Adipocyte (in vitro differentiated cells): ENCODE measurements around the gene SSU72.

Source experiments
- DNase-seq: peaks from one replicate; pipeline ENCODE4 v3.0.0-alpha.2; 2015; ENCODE audit warnings: low read depth
- H3K27me3 ChIP-seq: replicated peaks from 2 replicates; pipeline ENCODE4 v1.7.0; 2013; ENCODE audit warnings: mild to moderate bottlenecking, low read length, moderate library complexity; ENCODE audit not compliant: control insufficient read depth, insufficient read depth
- H3K36me3 ChIP-seq: 2 replicates; pipeline ENCODE4 v1.7.0; 2013; ENCODE audit warnings: low read length, mild to moderate bottlenecking, moderate library complexity; ENCODE audit not compliant: control insufficient read depth, insufficient read depth, severe bottlenecking
- H3K4me1 ChIP-seq: 2 replicates; pipeline ENCODE4 v1.7.0; 2013; ENCODE audit warnings: mild to moderate bottlenecking, low read length, moderate library complexity; ENCODE audit not compliant: control insufficient read depth, insufficient read depth
- H3K4me3 ChIP-seq: 2 replicates; pipeline ENCODE4 v1.7.0; 2013; ENCODE audit warnings: mild to moderate bottlenecking, low read length, moderate library complexity
- H3K9ac ChIP-seq: 2 replicates; pipeline ENCODE4 v1.7.0; 2013; ENCODE audit warnings: mild to moderate bottlenecking, low read length, moderate library complexity
- H3K9me3 ChIP-seq: 2 replicates; pipeline ENCODE4 v1.7.0; 2013; ENCODE audit warnings: mild to moderate bottlenecking, low read length, moderate library complexity; ENCODE audit not compliant: control insufficient read depth

The SSU72 gene

DNA sequence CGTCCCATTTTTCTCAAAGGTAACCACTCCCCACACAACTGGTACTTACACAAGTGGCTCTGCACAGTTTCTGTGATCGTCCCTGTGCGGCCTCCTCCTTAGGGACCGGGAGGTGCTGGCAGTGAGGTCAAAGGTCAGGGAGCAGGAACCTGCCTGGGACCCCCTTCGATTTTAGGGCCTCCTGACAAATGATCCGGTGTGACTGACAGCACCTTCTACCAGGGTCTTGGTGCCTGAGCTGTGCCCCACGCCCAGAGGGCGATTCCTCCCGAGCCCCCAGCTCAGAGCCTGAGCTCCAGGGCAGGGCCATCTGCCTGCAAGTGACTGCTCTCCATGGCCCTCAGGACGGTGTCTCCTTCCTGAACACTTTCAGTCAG, 22.4 kb downstream of the SSU72 start:
- no peaks in the 10 kb centered on the region for H3K27me3 ChIP-seq
- peaks cover 36% of the 10 kb centered on the region for H3K4me1 ChIP-seq
- H3K9ac ChIP-seq = peak overlapping the region; percentile 72
- DNase-seq = no peak
- H3K4me3 ChIP-seq = no peak overlapping the region
- peaks cover 3% of the 10 kb centered on the region for H3K36me3 ChIP-seq
- H3K9me3 ChIP-seq = no peaks in the 10 kb centered on the region

DNA sequence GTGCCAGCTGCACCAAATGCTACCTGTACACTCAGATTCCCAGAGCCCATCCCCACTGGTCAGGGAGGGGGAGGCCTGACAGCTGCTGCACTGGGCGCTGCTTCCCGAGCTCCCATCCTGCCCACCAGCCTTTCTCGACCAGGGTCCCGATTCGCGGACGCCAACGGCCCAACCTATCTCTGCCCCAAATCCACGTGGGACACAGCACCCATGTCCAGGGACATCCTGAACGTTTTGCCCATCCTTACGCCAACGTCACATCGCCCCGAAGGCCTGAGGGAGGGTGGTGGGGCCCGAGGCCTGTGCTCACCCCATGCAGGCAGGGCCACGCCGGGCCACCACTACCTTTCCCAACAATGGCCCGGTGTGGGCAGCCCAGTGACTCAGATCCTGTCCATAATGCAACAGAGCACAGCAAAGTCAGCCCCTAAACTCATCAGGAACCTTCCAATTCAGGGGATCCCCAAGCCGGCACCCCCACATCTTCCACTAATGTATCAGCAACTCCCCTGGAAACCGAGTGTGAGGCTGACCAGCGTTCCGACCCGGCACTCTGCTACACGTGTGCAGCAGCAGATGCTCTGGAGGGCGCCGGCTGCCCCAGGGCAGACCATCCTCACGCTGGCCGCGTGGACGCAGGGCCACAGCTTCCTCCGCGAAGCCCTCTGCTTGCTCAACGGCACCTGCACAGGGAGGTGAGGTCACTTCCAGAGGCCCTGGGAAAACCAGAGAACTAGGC, 23.0 kb downstream of the SSU72 start:
- no peak overlapping the region for H3K4me3 ChIP-seq
- H3K9ac ChIP-seq = peak overlapping the region; percentile 72
- H3K9me3 ChIP-seq = no peaks in the 10 kb centered on the region
- no peaks in the 10 kb centered on the region for H3K27me3 ChIP-seq
- H3K36me3 ChIP-seq = peaks cover under 1% of the 10 kb centered on the region
- peaks cover 36% of the 10 kb centered on the region for H3K4me1 ChIP-seq
- no peak for DNase-seq

DNA sequence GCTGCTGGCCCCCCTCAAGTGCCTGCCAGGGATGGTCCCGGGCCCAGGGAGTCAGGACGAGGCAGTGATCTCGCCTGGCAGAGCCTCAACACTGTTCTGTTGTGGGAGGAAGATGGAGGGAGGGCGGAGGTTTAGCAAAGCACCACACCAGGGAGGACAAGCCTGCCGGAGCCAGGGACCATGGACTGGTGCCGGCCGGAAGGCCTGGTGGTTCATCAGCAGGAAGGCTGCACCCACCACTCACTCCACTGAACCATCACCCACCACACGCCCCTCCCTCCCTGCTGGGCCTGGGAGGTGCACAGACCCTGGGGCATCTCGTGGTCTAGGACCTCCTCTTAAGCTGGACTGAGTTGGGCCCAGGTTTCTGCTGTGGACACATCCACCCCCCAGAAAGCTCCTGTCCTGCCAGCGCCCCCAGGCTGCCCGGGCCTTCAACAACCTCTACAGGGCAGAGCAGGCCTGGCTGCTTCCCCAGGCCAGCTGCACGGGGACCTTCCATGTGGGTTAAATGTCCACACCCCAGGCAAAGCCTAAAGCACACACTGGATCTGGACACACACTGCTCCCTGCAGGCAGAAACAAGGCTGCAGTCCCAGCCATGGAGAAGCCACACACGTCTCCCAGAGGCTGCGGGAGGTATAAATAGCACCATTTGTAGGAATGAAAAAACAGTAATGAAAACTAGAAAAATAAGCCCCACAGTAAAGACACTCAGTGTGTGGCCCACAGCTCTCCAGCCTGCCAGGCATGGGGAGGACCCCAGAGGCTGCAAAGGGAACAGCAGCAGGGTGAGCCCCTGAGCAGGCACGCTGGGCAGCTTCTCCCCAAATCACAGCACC, 23.9 kb downstream of the SSU72 start:
- peak overlapping the region; percentile 72 for H3K9ac ChIP-seq
- peaks cover 3% of the 10 kb centered on the region for H3K36me3 ChIP-seq
- no peak for DNase-seq
- no peak overlapping the region for H3K4me3 ChIP-seq
- H3K9me3 ChIP-seq = no peaks in the 10 kb centered on the region
- peaks cover 36% of the 10 kb centered on the region for H3K4me1 ChIP-seq
- H3K27me3 ChIP-seq = no peaks in the 10 kb centered on the region

DNA sequence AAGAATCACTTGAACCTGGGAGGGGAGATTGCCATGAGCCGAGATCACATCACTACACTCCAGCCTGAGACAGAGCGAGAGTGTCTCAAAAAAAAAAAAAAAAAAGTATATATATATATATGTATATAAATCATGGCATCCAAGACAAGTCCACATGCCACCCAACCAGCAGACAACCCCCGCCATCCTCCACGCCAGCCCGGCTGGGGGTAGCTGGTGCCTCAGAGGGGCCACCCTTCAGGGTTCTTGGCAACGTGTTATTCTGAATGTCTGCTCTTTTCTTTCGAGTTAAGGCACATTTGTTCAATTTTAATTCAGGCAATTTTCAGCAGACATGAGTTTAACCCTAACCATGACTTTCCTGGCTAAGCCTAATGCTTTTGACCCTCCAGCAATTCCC, 24.6 kb downstream of the SSU72 start:
- no peaks in the 10 kb centered on the region for H3K9me3 ChIP-seq
- H3K9ac ChIP-seq = peak overlapping the region; percentile 72
- H3K4me3 ChIP-seq = no peak overlapping the region
- H3K36me3 ChIP-seq = peaks cover 3% of the 10 kb centered on the region
- peaks cover 36% of the 10 kb centered on the region for H3K4me1 ChIP-seq
- no peak for DNase-seq
- no peaks in the 10 kb centered on the region for H3K27me3 ChIP-seq

DNA sequence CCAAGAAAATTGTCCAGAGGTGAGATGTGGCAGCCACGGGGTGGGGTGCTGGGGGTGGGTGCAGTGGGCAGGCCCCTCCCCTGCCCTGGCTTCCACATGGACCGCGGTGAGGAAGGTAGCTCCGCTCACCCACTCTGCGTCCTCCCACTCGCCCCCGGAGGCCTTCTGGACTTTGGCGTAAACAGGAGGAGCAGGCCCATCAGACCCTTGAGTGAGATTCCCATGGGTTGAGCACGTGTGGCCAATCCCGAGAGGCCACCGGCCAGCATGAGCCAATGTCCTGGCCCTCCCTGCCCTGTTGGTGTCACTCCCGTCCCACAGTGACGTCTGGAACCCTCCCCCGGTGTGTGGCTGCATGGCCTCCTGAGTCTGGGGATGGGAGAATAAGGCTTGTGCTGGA, 26.1 kb downstream of the SSU72 start:
- Histone ChIP-seq H3K36me3 (peaks cover 3% of the 10 kb centered on the region), H3K4me1 (peaks cover 34% of the 10 kb centered on the region)

DNA sequence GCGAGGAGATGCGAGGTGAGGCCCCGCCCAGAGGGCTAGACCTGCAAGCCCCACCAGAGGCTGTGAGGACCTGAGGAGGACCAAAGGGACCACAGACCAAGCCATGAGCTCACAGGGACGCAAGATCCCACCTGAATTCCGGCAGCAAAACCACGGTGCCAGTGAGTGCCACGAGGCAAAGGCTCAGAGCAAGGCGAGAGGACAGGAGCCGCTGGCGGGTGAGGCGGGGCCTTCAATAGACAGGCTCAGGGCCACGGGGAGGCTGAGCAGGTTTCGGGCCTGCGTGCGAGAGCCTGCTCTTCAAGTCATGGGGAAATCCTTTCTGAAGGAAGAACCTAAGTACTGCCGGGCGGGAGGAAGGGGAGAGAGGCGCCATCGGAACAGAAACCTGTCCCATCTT, 27.2 kb downstream of the SSU72 start:
- Histone ChIP-seq H3K27me3 (no peaks in the 10 kb centered on the region), H3K4me3 (no peak overlapping the region), H3K9ac (no peak overlapping the region), H3K9me3 (no peaks in the 10 kb centered on the region), H3K36me3 (peaks cover 12% of the 10 kb centered on the region), H3K4me1 (peaks cover 28% of the 10 kb centered on the region)
- no peak for DNase-seq

More for the DNA sequence above, 26.1 kb downstream of the SSU72 start:
- Histone ChIP-seq H3K27me3 (no peaks in the 10 kb centered on the region), H3K4me3 (no peak overlapping the region), H3K9me3 (no peaks in the 10 kb centered on the region), H3K9ac (no peak overlapping the region)
- DNase-seq = no peak

DNA sequence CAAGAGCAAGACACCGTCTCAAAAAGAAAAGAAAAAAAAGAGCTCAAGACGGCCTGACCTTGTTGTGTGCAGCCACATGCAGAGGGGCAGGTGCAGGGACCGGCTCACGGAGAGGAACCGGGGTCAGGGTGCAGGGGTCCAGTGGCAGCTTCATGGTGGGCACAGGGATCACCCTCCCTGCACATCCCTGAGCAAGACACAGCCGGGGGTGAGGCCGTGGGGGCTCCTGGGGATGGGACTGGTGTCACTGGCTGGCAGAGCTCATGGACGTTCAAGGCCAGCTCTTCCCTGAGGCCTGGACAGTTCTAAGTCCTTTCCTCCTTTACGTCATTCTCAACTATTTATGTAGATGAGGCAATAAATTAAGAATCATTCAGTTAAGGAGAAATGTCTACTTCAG, 27.7 kb downstream of the SSU72 start:
- Histone ChIP-seq H3K4me3 (no peak overlapping the region), H3K27me3 (no peaks in the 10 kb centered on the region), H3K9ac (no peak overlapping the region), H3K9me3 (no peaks in the 10 kb centered on the region), H3K36me3 (peaks cover 14% of the 10 kb centered on the region), H3K4me1 (peaks cover 23% of the 10 kb centered on the region)
- DNase-seq = no peak

DNA sequence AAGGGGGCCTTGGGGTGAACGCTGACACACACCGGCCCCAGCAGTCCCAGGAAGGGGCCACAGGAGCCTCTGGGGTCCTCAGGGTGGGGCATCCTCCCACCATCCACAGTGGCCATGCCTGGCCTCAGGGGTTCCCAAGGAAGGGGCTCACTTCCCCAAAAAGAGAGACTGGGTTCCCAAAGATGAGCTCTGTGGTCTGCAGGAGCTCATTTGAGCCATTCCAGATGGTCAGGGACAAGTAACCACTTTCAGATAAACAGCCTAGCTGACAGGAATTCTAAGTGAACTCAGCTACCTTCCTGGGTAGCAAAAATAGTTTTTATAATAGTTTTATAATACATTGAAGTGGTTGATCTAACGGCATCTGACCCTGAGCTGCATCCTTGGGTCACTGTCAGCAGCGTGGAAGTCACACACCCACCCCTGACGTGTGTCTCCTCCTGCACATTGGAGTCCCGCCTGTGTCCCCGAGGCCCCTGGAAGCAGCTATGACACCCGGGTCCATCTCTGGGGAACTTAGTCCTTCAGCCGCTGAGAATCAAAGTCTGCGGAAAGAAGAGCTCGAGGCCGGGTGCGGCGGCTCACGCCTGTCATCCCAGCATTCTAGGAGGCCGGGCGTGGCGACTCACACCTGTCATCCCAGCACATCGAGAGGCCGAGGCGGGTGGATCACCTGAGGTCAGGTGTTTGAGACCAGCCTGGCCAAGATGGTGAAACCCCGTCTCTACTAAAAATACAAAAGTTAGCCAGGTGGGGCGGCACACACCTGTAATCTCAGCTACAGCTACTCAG, 28.5 kb downstream of the SSU72 start:
- no peak for DNase-seq
- Histone ChIP-seq H3K27me3 (no peaks in the 10 kb centered on the region), H3K9me3 (no peaks in the 10 kb centered on the region), H3K4me3 (no peak overlapping the region), H3K36me3 (peaks cover 23% of the 10 kb centered on the region), H3K4me1 (peaks cover 14% of the 10 kb centered on the region), H3K9ac (no peak overlapping the region)

DNA sequence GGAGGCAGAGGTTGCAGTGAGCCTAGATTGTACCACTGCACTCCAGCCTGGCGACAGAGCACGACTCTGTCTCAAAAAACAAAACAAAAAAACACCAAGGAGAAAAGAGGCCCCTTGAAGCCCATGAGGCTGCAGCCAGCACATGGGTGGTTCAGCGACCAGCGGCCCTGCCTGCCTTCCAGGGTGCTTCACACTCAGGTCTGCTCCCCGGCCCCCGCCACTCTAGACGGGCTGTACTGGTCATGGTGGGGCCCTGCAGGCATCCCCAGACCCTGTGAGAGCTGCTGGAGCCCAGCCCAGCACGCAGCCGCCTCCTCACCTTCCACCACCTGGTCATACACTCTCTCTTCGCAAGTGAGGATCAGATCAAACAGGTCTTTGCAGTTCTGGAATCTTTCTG, 30.1 kb downstream of the SSU72 start:
- no peaks in the 10 kb centered on the region for H3K27me3 ChIP-seq
- H3K9ac ChIP-seq = no peak overlapping the region
- DNase-seq = no peak
- peaks cover 4% of the 10 kb centered on the region for H3K4me1 ChIP-seq
- H3K36me3 ChIP-seq = peaks cover 23% of the 10 kb centered on the region
- no peaks in the 10 kb centered on the region for H3K9me3 ChIP-seq
- H3K4me3 ChIP-seq = no peak overlapping the region

DNA sequence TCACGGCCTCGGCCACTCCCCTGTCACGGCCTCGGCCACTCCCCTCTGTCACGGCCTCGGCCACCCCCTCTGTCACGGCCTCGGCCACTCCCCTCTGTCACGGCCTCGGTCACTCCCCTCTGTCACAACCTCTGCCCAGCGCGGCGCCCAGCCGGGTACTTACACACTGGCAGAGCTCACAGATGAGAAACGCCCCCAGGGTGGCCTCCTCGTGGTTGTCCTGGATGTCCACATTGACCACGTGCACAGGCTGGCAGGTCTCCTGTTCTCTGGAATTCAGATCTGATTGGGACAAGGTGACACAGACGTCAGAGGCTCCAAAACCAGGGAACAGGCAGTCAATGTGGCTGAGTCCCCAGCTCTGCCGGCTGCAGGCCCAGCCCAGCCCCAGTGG, 31.0 kb downstream of the SSU72 start:
- Histone ChIP-seq H3K4me3 (no peak overlapping the region), H3K27me3 (no peaks in the 10 kb centered on the region), H3K9me3 (no peaks in the 10 kb centered on the region), H3K4me1 (peaks cover 4% of the 10 kb centered on the region), H3K36me3 (peaks cover 23% of the 10 kb centered on the region), H3K9ac (no peak overlapping the region)
- no peak for DNase-seq
